Measurements from ENCODE around the gene IL17A.
"Not testable (repeated sequence)": the region's sequence is repeated elsewhere in the genome, so short reads cannot be mapped to it uniquely, and the experiment has no call there.

IL17A gene

GRCh38 chr6:52164319-52165094, 21.7 kb upstream of the IL17A start:
- DNase-seq (ENCODE audit: low spot score): no peak

- no peak for DNase-seq (ENCODE audit: low spot score)
Measured at GRCh38 chr6:52167267-52167666, 18.9 kb upstream of the IL17A start.

DNA sequence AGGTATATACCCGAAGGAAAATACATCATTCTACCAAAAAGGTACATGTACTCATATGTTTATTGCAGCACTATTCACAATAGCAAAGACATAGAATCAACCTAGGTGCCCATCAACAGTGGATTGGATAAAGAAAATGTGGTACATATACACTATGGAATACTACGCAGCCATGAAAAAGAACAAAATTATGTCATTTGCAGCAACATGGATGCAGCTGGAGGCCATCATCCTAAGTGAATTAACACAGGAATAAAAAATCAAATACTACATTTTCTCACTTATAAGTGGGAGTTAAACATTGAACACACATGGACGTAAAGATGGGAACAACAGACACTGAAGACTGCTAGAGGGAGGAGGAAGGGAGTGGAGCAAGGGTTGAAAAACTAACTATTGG, 17.8 kb upstream of the IL17A start:
- not testable (repeated sequence) for DNase-seq (ENCODE audit: low spot score)

DNA sequence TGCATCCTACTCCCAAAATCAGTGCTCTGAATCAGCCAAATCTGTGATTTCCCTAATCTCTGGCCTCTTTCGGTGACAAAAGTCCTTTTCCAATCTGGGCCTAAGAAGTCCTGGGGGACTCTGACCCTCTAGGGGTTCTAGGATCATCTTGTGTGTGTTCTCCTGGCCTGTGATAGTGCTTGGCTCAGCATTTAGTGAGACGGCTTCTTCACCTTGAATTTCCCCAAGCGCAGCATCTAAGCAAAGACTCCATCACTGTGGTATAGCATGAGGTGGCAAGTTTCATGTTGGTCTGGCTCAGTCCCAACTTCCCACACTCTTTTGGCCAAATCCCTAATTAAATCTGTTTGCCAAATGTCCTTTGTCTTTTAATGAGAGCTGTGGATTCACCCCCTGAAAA, 12.1 kb upstream of the IL17A start:
- DNase-seq (ENCODE audit: low spot score): no peak

DNA sequence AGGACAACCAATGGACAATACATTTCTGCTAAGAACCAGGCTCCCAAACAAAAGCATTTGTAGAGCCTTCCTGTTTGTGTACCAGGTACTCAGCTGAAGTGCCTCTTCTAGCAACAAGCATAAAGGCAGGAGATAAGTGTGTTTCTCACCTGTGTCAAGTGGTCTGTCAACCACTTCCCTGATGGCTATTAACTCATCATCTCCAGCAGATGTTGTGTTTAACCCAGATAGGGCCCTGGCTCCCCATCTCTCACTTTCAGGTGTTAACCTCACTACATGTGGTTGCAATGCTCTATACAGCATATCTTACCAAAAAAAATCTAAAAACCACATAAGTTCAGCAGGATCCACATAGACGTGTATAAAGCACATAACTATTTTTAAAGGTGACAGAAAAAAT, 9.6 kb upstream of the IL17A start:
- no peak for DNase-seq (ENCODE audit: low spot score)

DNA sequence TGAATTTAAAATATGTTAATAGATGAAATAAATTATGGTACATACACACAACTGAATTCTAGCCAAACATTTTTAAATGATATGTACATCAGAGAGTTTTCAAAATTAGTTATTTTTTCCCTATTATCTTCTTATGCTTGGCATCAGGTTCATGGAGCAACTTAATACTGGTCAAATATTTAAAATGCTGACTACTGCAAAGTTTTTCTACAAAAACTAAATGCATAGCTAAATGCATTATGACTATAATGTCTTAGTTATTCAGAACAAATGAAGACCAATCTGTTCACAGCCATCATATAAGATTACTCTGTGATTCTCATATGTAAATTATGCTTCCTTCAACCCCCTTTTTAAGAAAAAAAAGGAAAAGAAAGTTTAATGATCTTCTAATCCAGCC, 8.2 kb upstream of the IL17A start:
- no peak for DNase-seq (ENCODE audit: low spot score)

GRCh38 chr6:52180787-52181558, 5.2 kb upstream of the IL17A start:
- DNase-seq (ENCODE audit: low spot score): no peak

DNA sequence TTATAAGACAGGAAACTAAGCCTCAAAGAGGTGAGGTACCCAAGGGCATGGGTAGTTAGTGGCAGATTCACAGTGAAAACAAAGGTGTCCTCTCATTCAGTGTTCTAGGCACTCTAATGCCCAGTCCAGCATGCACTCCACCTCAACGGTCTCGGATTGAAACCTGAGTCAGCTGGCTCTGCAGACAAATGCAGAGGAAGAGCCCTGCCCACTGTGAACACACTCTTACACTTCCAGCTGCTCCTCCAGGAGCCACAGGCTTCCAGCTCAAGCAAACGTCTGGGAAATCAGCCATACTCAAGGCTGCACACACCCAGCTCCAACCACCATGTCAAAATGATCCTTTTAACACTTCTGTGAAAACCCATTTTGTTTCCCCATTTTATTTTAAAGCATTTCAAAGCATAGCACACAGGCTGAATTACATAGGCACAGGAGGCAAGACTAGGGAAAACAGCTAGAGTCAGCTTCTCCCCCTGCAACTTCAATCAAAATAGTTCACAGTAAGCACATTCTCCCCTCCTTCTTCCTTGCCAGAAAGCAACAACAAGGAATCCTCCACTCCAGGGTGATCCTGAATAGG, 3.0 kb upstream of the IL17A start:
- DNase-seq (ENCODE audit: low spot score): no peak

DNA sequence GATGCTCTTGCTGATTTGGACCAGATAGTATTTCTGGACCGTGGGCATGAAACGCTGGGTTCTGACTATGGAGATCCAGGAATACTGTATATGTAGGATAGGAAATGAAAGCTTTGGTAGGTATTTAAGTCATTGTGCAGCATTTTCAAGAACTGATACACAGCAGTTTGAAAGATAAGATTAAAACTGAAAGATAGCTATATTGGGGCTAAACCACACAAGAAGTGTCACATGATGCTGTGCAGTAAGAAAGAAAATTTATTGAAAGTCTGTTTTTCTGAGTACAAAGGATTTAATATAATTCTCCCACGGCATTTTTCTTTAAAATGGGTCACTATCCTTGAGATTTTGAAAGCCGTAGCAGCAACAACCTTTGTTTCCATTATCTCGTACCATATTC, 305 bp downstream of the IL17A start:
- no peak for DNase-seq (ENCODE audit: low spot score)

DNA sequence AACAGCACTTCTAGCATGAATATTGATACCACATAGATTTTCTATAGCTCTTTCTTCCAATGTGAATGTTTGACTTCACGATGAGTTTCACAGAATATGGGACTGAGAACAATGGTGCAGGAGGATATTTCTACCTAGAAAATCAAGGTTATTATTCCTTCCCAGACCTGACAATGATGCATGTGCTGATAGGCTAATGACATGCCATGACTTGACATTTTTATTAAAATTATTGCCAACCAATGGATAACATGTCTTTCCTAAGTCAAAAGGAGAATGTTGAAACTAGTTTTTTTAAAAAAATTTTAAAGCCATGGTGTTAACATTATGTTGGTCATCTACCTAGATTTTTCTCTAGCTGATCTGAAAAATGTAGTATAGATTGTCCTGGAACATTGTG, 923 bp downstream of the IL17A start:
- no peak for DNase-seq (ENCODE audit: low spot score)

DNA sequence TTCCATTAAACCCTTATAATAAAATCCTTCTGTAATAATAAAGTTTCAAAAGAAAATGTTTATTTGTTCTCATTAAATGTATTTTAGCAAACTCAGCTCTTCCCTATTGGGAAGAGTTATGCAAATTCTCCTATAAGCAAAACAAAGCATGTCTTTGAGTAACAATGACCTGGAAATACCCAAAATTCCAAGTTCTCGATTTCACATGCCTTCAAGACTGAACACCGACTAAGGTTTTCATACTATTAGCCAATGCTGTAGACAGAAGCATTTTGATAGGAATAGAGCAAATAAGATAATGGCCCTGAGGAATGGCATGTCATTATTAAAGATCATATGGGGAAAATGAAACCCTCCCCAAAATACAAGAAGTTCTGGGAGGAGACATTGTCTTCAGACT, 3.8 kb downstream of the IL17A start:
- DNase-seq (ENCODE audit: low spot score): no peak

DNA sequence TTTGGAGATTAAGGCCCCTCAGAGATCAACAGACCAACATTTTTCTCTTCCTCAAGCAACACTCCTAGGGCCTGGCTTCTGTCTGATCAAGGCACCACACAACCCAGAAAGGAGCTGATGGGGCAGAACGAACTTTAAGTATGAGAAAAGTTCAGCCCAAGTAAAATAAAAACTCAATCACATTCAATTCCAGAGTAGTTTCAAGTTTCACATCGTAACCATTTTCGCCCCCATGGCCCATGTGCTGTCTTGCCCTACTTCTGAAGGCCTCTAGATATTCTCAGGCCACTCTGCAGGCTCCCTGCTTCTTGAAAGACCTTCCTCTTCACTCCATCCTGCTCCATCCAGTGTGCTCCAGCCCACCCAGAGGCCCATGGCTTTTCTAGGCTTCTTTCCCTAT, 4.2 kb downstream of the IL17A start:
- no peak for DNase-seq (ENCODE audit: low spot score)

- DNase-seq (ENCODE audit: low spot score): no peak
Measured at GRCh38 chr6:52191824-52192223, 5.6 kb downstream of the IL17A start.

GRCh38 chr6:52195886-52196285, 9.7 kb downstream of the IL17A start:
- DNase-seq (ENCODE audit: low spot score): no peak

GRCh38 chr6:52200088-52200487, 13.9 kb downstream of the IL17A start:
- not testable (repeated sequence) for DNase-seq (ENCODE audit: low spot score)

GRCh38 chr6:52201046-52201445, 14.9 kb downstream of the IL17A start:
- DNase-seq (ENCODE audit: low spot score): no peak

DNA sequence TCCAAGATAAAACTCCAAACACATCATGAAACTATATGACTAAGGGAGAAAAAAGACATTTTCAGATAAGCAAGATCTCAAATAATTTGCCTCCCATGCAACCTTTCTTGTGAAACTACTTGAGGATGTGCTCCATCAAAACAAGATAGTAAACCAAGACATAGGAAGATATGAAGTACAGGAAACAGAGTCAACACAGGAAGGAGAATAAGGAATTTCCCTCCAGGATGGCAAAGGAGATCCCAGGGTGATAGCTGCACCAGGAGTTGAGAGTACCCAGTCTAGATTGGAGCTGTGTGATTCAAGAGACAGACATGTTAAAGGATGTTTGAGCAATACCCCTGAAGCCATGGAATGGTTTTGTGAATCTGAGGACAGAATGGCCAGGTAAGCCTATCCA, 15.3 kb downstream of the IL17A start:
- no peak for DNase-seq (ENCODE audit: low spot score)

- no peak for DNase-seq (ENCODE audit: low spot score)
Measured at GRCh38 chr6:52207066-52207465, 20.9 kb downstream of the IL17A start.

GRCh38 chr6:52208612-52209011, 22.4 kb downstream of the IL17A start:
- no peak for DNase-seq (ENCODE audit: low spot score)

DNA sequence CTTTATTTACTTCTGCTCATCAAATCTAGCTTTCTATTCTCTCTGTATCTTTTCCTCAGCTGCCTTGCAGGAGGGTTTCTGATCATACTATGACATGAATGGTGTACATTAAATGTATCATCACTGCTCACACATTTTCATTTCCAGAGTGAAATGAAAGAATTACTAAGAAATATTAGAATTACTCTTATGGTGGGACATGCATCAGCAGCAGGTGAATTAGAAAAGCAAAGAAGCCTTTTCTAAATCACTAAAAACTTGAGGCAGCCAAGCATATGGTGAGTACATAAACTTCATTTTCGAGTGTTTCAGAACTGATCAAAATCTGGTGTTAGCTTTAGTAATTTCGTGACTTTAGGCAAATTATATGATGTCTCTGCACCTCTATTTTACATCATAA, 23.6 kb downstream of the IL17A start:
- DNase-seq (ENCODE audit: low spot score): no peak

- DNase-seq (ENCODE audit: low spot score): no peak
Measured at GRCh38 chr6:52210227-52210626, 24.1 kb downstream of the IL17A start.

- no peak for DNase-seq (ENCODE audit: low spot score)
Measured at GRCh38 chr6:52213127-52213526, 27.0 kb downstream of the IL17A start.

- no peak for DNase-seq (ENCODE audit: low spot score)
Measured at GRCh38 chr6:52215787-52216186, 29.6 kb downstream of the IL17A start.

Data from cerebellar cortex (tissue), 1 donor.